PC-3 (cell line): ENCODE results near the gene GPR18. TPM values are rescaled to one million over a fixed set of nuclear protein-coding genes. Genes with fewer than 3 reads are reported as not detected.

ENCODE experiments used
- ATAC-seq: fragments of 200-7000 bp; cut with Tn5 transposase; 2 replicates; pipeline ENCODE4 v1.9.1; 2020; ENCODE audit warnings: mild to moderate bottlenecking, moderate library complexity
- BruUV-seq: library from RNA; stranded (reverse); fragments of 400-500 nt; replicated peaks from 2 replicates; lab custom pipeline; 2021; lab: Mats Ljungman, UMichigan
- CTCF ChIA-PET: fragments of 300-600 bp; sonication (Branson Sonifier 250); formaldehyde crosslinking; loops from one replicate; lab custom pipeline; 2022; ENCODE audit warnings: antibody characterized with exemption; lab: Charles Lee
- POLR2A ChIA-PET: fragments of 300-600 bp; sonication (Branson Sonifier 250); formaldehyde crosslinking; loops from one replicate; lab custom pipeline; 2022; ENCODE audit warnings: antibody characterized with exemption; ENCODE audit not compliant: unreplicated experiment; lab: Charles Lee
- DNase-seq: peaks from one replicate; pipeline ENCODE4 v3.0.0-alpha.2; 2015
- H2AFZ ChIP-seq: fragments of 300-600 bp; sonication (generic); 2 replicates; pipeline ENCODE4 v1.6.0; 2016; ENCODE audit warnings: antibody characterized with exemption, low read length
- H3F3A ChIP-seq: fragments of 300-600 bp; sonication (generic); one replicate; pipeline ENCODE4 v1.6.0; 2017; ENCODE audit warnings: antibody characterized with exemption, low read length, control low read depth, mild to moderate bottlenecking; ENCODE audit not compliant: unreplicated experiment
- H3K27ac ChIP-seq: fragments of 300-600 bp; sonication (generic); 2 replicates; pipeline ENCODE4 v1.5.1; 2016; ENCODE audit warnings: mild to moderate bottlenecking, low read length
- H3K27me3 ChIP-seq: fragments of 300-600 bp; sonication (generic); 2 replicates; pipeline ENCODE4 v1.6.1; 2016; ENCODE audit warnings: low read length, mixed read lengths
- H3K36me3 ChIP-seq: fragments of 300-600 bp; sonication (generic); 2 replicates; pipeline ENCODE4 v1.6.1; 2016; ENCODE audit warnings: low read depth, mixed run types, low read length, mixed read lengths
- H3K4me1 ChIP-seq: fragments of 300-600 bp; sonication (generic); 2 replicates; pipeline ENCODE4 v1.5.1; 2016; ENCODE audit warnings: low read length; ENCODE audit not compliant: insufficient read depth
- H3K4me2 ChIP-seq: fragments of 300-600 bp; sonication (generic); 2 replicates; pipeline ENCODE4 v1.6.0; 2016; ENCODE audit warnings: low read length
- H3K4me3 ChIP-seq: fragments of 300-600 bp; sonication (generic); 2 replicates; pipeline ENCODE4 v1.5.1; 2016; ENCODE audit warnings: mild to moderate bottlenecking, low read length, mixed read lengths
- H3K79me2 ChIP-seq: fragments of 300-600 bp; sonication (generic); 2 replicates; pipeline ENCODE4 v1.6.1; 2017; ENCODE audit warnings: low read length, mixed read lengths
- H3K9ac ChIP-seq: fragments of 300-600 bp; sonication (generic); 2 replicates; pipeline ENCODE4 v1.6.0; 2016; ENCODE audit warnings: mild to moderate bottlenecking, low read length
- H3K9me2 ChIP-seq: fragments of 300-600 bp; sonication (generic); replicated peaks from 2 replicates; pipeline ENCODE4 v1.6.1; 2016; ENCODE audit warnings: mixed run types, low read length, mixed read lengths
- H3K9me3 ChIP-seq: fragments of 300-600 bp; sonication (generic); 2 replicates; pipeline ENCODE4 v1.6.1; 2016; ENCODE audit warnings: low read length, mixed read lengths
- H4K20me1 ChIP-seq: fragments of 300-600 bp; sonication (generic); 2 replicates; pipeline ENCODE4 v1.6.1; 2016; ENCODE audit warnings: low read length, mixed read lengths
- EZH2 ChIP-seq: fragments of 300-600 bp; sonication (generic); IDR thresholded peaks from one replicate; pipeline ENCODE4 v1.6.1; 2017; ENCODE audit warnings: antibody characterized with exemption, mild to moderate bottlenecking, low read length; ENCODE audit not compliant: unreplicated experiment
- EZH2phosphoT487 ChIP-seq: fragments of 300-600 bp; sonication (generic); IDR thresholded peaks from 2 replicates; pipeline ENCODE4 v1.6.1; 2018; ENCODE audit warnings: mild to moderate bottlenecking, antibody characterized with exemption, low read length, borderline replicate concordance
- intact Hi-C: fragments of 100-400 bp; cut with micrococcal nuclease; formaldehyde crosslinking; loops from 2 replicates; pipeline ENCODE4 v1.9.0; 2023
- total RNA-seq: library from RNA; depleted of rRNA; stranded (reverse); fragments of >200 nt; gene quantifications from 2 replicates; pipeline ENCODE4 v1.2.3, GENCODE V29; 2014
- TF ChIP-seq, protein P1 (sequence below): fragments of 300-600 bp; sonication (generic); conservative IDR thresholded peaks from 2 replicates; pipeline ENCODE4 v1.5.1; 2017; ENCODE audit warnings: antibody characterized with exemption, low read depth, mild to moderate bottlenecking, low read length

GPR18 gene
- total RNA-seq, 1 experiment from 2014 or later, result not detected

DNA sequence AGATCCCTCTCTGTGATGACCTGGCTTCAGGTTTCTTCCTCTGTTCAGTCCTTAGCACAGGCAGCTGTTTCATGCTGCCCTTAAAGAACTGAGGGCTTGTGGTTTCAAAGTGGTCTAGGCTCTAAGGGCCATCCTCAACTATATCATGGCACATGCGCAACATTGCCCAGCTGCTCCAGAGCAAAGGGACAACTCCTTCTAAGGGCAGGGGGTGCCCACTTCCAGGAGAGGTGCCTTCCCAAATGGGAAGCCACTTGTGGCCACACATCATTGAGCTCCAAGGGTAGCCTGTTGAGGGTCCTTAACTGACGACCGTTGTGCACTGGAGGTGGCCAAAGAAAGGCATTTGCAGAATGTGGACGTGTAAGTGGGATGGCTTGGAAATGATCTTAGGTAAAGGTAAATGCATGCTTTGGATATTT lies 41.8 kb upstream of the GPR18 start:
- no peak overlapping the region for H3K4me2 ChIP-seq
- no TSS peak for BruUV-seq
- no peaks in the 10 kb centered on the region for H4K20me1 ChIP-seq
- no peaks in the 10 kb centered on the region for H3F3A ChIP-seq
- ATAC-seq (no peak), DNase-seq (no peak)
- no peaks in the 10 kb centered on the region for H3K9me2 ChIP-seq
- H3K27me3 ChIP-seq, result no peaks in the 10 kb centered on the region
- no peak overlapping the region for H3K27ac ChIP-seq
- intact Hi-C loops, result no loop called here
- no peak overlapping the region for H2AFZ ChIP-seq
- H3K9me3 ChIP-seq, result no peaks in the 10 kb centered on the region
- no peak overlapping the region for H3K9ac ChIP-seq
- POLR2A ChIA-PET, result no interaction called here
- no peaks in the 10 kb centered on the region for H3K36me3 ChIP-seq
- TF ChIP-seq EZH2 (no peak), EZH2phosphoT487 (no peak)
- TF ChIP-seq, protein P1, sequence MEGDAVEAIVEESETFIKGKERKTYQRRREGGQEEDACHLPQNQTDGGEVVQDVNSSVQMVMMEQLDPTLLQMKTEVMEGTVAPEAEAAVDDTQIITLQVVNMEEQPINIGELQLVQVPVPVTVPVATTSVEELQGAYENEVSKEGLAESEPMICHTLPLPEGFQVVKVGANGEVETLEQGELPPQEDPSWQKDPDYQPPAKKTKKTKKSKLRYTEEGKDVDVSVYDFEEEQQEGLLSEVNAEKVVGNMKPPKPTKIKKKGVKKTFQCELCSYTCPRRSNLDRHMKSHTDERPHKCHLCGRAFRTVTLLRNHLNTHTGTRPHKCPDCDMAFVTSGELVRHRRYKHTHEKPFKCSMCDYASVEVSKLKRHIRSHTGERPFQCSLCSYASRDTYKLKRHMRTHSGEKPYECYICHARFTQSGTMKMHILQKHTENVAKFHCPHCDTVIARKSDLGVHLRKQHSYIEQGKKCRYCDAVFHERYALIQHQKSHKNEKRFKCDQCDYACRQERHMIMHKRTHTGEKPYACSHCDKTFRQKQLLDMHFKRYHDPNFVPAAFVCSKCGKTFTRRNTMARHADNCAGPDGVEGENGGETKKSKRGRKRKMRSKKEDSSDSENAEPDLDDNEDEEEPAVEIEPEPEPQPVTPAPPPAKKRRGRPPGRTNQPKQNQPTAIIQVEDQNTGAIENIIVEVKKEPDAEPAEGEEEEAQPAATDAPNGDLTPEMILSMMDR, result no peak
- H3K79me2 ChIP-seq, result no peaks in the 10 kb centered on the region
- no peaks in the 10 kb centered on the region for H3K4me1 ChIP-seq
- CTCF ChIA-PET, result no interaction called here
- H3K4me3 ChIP-seq, result no peak overlapping the region

DNA sequence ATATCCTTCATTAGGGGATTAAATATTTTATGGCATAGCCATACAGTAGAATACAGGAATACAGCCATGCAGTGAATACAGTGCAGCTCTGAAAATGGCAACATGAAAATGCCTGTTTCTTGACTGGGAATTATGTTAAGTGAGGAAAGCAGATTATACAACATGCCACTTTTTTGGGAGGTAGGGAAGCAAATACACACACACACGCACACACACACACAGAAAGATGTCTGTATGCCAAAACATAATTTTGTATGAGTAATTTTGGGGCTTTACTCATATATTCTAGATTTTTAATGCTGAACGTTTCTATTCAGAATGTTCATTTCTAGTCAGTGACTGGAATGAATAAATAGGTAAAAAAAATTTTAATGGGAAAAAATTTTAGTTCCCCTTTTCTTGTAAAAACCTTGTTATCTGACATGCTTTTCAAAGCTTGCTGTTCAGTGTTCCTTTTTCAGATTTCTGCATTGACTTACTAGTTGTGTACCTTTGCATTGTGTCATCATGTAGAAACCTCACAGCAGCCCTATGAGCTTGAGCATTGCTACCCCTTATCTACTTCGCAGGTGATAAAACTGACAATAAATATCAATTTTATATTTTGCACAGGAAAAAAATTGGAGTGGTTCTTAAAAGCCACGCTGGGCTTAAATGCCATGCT lies 41.2 kb upstream of the GPR18 start:
- Histone ChIP-seq H3K36me3 (no peaks in the 10 kb centered on the region), H3K4me3 (no peak overlapping the region), H3K9me3 (no peaks in the 10 kb centered on the region), H3F3A (no peaks in the 10 kb centered on the region), H3K79me2 (no peaks in the 10 kb centered on the region), H2AFZ (no peak overlapping the region), H4K20me1 (no peaks in the 10 kb centered on the region), H3K9ac (no peak overlapping the region), H3K9me2 (no peaks in the 10 kb centered on the region), H3K27me3 (no peaks in the 10 kb centered on the region), H3K4me2 (no peak overlapping the region), H3K27ac (no peak overlapping the region), H3K4me1 (no peaks in the 10 kb centered on the region)
- CTCF ChIA-PET, result no interaction called here
- BruUV-seq, result no TSS peak
- DNase-seq (no peak), ATAC-seq (no peak)
- POLR2A ChIA-PET, result no interaction called here
- no peak for TF ChIP-seq EZH2phosphoT487
- TF ChIP-seq EZH2, result no peak
- TF ChIP-seq, protein P1, result no peak
- intact Hi-C loops, result no loop called here

DNA sequence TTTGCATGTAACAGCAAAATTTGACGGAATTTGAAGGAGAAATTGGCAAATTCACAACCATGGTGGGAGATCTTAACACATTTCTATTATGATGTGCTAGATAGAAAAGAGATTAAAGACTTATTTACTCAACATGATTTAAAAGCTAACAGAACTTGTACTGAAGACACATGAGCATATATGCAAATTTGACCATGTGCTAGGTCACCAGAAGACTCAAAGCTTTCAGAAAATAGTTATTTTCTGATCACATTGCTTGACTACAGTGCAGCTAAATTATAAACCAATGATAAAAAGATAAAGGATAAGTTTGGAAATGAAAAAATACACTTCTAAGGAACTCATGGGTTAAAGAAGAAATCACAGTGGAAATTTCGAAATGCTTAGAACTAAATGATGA lies 39.9 kb upstream of the GPR18 start:
- ATAC-seq (no peak), DNase-seq (no peak)
- CTCF ChIA-PET, result no interaction called here
- Histone ChIP-seq H3K27me3 (no peaks in the 10 kb centered on the region), H3K4me3 (no peak overlapping the region), H3K4me1 (no peaks in the 10 kb centered on the region), H3K4me2 (no peak overlapping the region), H3K9ac (no peak overlapping the region), H3K9me2 (no peaks in the 10 kb centered on the region), H3K9me3 (no peaks in the 10 kb centered on the region), H3F3A (no peaks in the 10 kb centered on the region), H4K20me1 (no peaks in the 10 kb centered on the region), H3K27ac (no peak overlapping the region), H3K36me3 (no peaks in the 10 kb centered on the region), H2AFZ (no peak overlapping the region), H3K79me2 (no peaks in the 10 kb centered on the region)
- POLR2A ChIA-PET, result no interaction called here
- TF ChIP-seq EZH2 (no peak), EZH2phosphoT487 (no peak)
- TF ChIP-seq, protein P1, result no peak
- intact Hi-C loops, result no loop called here
- no TSS peak for BruUV-seq
